Left lobe of liver (tissue), 2 donors: ENCODE results near the gene OR10K1. TPM values are rescaled to one million over a fixed set of nuclear protein-coding genes. Genes with fewer than 3 reads are reported as not detected.

Experiments used
- ATAC-seq: fragments of 200-7000 bp; cut with Tn5 transposase; one replicate; pipeline ENCODE4 v1.9.1; 2020; ENCODE audit warnings: mild to moderate bottlenecking, moderate library complexity
- DNase-seq: peaks from one replicate; pipeline ENCODE4 v3.0.0-alpha.2; 2020; ENCODE audit warnings: low spot score
- total RNA-seq: library from RNA; stranded (reverse); gene quantifications from one replicate; pipeline ENCODE4 v1.2.1, GENCODE V29; 2021
- donor health status: DM: no; HTN: no; CAD: no; lungs with moderate emphysema.
- donor health status: DM: no; HTN: yes; CAD: no.

Gene OR10K1
- total RNA-seq, 1 donor from 2014 or later: not detected

- no peak for DNase-seq
- ATAC-seq: no peak
Observed at GRCh38 chr1:158516966-158517365, 55.3 kb downstream of the OR10K1 start.

Other genes with a start within 250 kb of the OR10K1 start
- gene CD1A, start 207.4 kb upstream of the OR10K1 start, total RNA-seq: not detected
- gene CD1C, start 171.9 kb upstream of the OR10K1 start, total RNA-seq: not detected
- not detected for gene CD1B, start 130.3 kb upstream of the OR10K1 start, total RNA-seq
- not detected for gene CD1E, start 107.9 kb upstream of the OR10K1 start, total RNA-seq
- gene OR10T2, start 62.4 kb upstream of the OR10K1 start, total RNA-seq: not detected
- gene OR10K2, start 35.6 kb upstream of the OR10K1 start, total RNA-seq: not detected
- not detected for gene OR10R2, start 10.4 kb downstream of the OR10K1 start, total RNA-seq
- not detected for gene OR6Y1, start 92.6 kb downstream of the OR10K1 start, total RNA-seq
- gene OR6P1, start 108.7 kb downstream of the OR10K1 start, total RNA-seq: not detected
- not detected for gene OR10X1, start 118.1 kb downstream of the OR10K1 start, total RNA-seq
- gene OR10Z1, start 143.4 kb downstream of the OR10K1 start, total RNA-seq: not detected
- 0.88 TPM for gene SPTA1, start 224.9 kb downstream of the OR10K1 start, total RNA-seq
- gene OR6K2, start 238.8 kb downstream of the OR10K1 start, total RNA-seq: not detected